RWPE2 (cell line): ENCODE measurements around the gene CSNK1G2.

Experiments
- ATAC-seq: fragments of 200-7000 bp; cut with Tn5 transposase; 3 replicates; pipeline ENCODE4 v1.9.1; 2021; ENCODE audit warnings: low read depth
- DNase-seq: peaks from one replicate; pipeline ENCODE4 v3.0.0-alpha.2; 2020; ENCODE audit warnings: low spot score
- H3K27ac ChIP-seq: fragments of 450-650 bp; 2 replicates; pipeline ENCODE4 v1.5.1; 2017; ENCODE audit warnings: mild to moderate bottlenecking; ENCODE audit not compliant: poor library complexity, severe bottlenecking
- H3K27me3 ChIP-seq: fragments of 250-450 bp; sonication (Bioruptor Pico); 2 replicates; pipeline ENCODE4 v1.5.1; 2021; ENCODE audit warnings: mild to moderate bottlenecking, moderate library complexity; ENCODE audit not compliant: insufficient read depth, poor library complexity, severe bottlenecking
- H3K36me3 ChIP-seq: fragments of 250-450 bp; sonication (Bioruptor Pico); 2 replicates; pipeline ENCODE4 v1.5.1; 2020; ENCODE audit warnings: low read depth, mild to moderate bottlenecking, moderate library complexity
- H3K4me1 ChIP-seq: fragments of 250-450 bp; sonication (Bioruptor Pico); 2 replicates; pipeline ENCODE4 v1.5.1; 2021; ENCODE audit warnings: mild to moderate bottlenecking, moderate library complexity; ENCODE audit not compliant: insufficient read depth, poor library complexity, severe bottlenecking
- H3K4me3 ChIP-seq: fragments of 250-450 bp; sonication (Bioruptor Pico); 2 replicates; pipeline ENCODE4 v1.5.1; 2021; ENCODE audit warnings: mild to moderate bottlenecking, moderate library complexity; ENCODE audit not compliant: severe bottlenecking
- H3K9me3 ChIP-seq: fragments of 250-450 bp; sonication (Bioruptor Pico); 2 replicates; pipeline ENCODE4 v1.5.1; 2021; ENCODE audit warnings: mild to moderate bottlenecking, moderate library complexity; ENCODE audit not compliant: severe bottlenecking
- CTCF ChIP-seq: fragments of 450-650 bp; IDR thresholded peaks from one replicate; pipeline ENCODE4 v1.5.1; 2017; ENCODE audit warnings: mild to moderate bottlenecking, moderate library complexity; ENCODE audit not compliant: poor library complexity, severe bottlenecking

Gene CSNK1G2

GRCh38 chr19:1933942-1934341 is 7.0 kb upstream of the CSNK1G2 start:
- Histone ChIP-seq H3K36me3 (no peaks in the 10 kb centered on the region), H3K27ac (no peak overlapping the region), H3K4me1 (no peaks in the 10 kb centered on the region), H3K4me3 (no peak overlapping the region), H3K9me3 (peaks cover 3% of the 10 kb centered on the region), H3K27me3 (no peaks in the 10 kb centered on the region)
- TF ChIP-seq CTCF: no peak
- DNase-seq (no peak), ATAC-seq (no peak)

- no peak overlapping the region for H3K4me3 ChIP-seq
- H3K27me3 ChIP-seq: no peaks in the 10 kb centered on the region
- H3K9me3 ChIP-seq: peaks cover 3% of the 10 kb centered on the region
- ATAC-seq: no peak
- no peak for DNase-seq
- H3K4me1 ChIP-seq: no peaks in the 10 kb centered on the region
- TF ChIP-seq CTCF: no peak
- H3K36me3 ChIP-seq: no peaks in the 10 kb centered on the region
- no peak overlapping the region for H3K27ac ChIP-seq
Measured at GRCh38 chr19:1935484-1936208, 5.3 kb upstream of the CSNK1G2 start.

DNA sequence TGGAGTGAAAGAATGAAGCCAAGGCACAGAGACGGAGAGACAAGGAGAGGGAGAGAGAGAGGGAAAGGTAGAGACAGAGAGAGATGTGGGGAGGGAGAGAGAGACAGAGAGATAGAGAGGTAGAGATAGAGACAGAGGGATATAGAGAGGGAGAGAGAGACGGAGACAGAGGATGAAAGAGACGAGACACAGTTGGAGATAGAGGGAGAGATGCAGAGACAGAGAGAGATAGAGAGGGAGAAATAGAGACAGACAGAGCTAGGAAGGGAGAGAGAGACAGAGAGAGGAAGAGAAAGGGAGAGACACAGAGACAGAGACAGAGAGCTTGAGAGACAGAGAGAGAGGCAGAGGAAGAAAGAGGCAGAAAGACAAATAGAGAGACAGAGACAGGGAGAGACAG is 4.5 kb upstream of the CSNK1G2 start:
- peaks cover 3% of the 10 kb centered on the region for H3K9me3 ChIP-seq

GRCh38 chr19:1936916-1937610 is 3.9 kb upstream of the CSNK1G2 start:
- ATAC-seq: no peak
- Histone ChIP-seq H3K27ac (no peak overlapping the region), H3K9me3 (no peaks in the 10 kb centered on the region), H3K4me1 (no peaks in the 10 kb centered on the region), H3K4me3 (no peak overlapping the region), H3K27me3 (no peaks in the 10 kb centered on the region), H3K36me3 (no peaks in the 10 kb centered on the region)
- TF ChIP-seq CTCF: no peak
- no peak for DNase-seq

More for the DNA sequence above, 4.5 kb upstream of the CSNK1G2 start:
- H3K27me3 ChIP-seq: no peaks in the 10 kb centered on the region
- H3K27ac ChIP-seq: no peak overlapping the region
- H3K4me3 ChIP-seq: no peak overlapping the region
- H3K36me3 ChIP-seq: no peaks in the 10 kb centered on the region
- TF ChIP-seq CTCF: no peak
- ATAC-seq (no peak), DNase-seq (no peak)
- no peaks in the 10 kb centered on the region for H3K4me1 ChIP-seq

GRCh38 chr19:1938071-1938470 is 2.9 kb upstream of the CSNK1G2 start:
- H3K27ac ChIP-seq: no peak overlapping the region
- DNase-seq (no peak), ATAC-seq (no peak)
- no peaks in the 10 kb centered on the region for H3K9me3 ChIP-seq
- H3K27me3 ChIP-seq: no peaks in the 10 kb centered on the region
- no peaks in the 10 kb centered on the region for H3K36me3 ChIP-seq
- no peaks in the 10 kb centered on the region for H3K4me1 ChIP-seq
- TF ChIP-seq CTCF: no peak
- H3K4me3 ChIP-seq: no peak overlapping the region
